Liver (tissue), 9 donors: ENCODE results near the gene AGO1. TPM values are rescaled to one million over a fixed set of nuclear protein-coding genes. Genes with fewer than 3 reads are reported as not detected.

ENCODE experiments used
- DNase-seq: peaks from one replicate; pipeline ENCODE4 v3.0.0-alpha.2; 2017; ENCODE audit warnings: low spot score
- H3K27ac ChIP-seq, 2 donors: one replicate each; pipeline ENCODE4 v1.7.0; 2013; ENCODE audit warnings: inconsistent platforms in 2 of 2, low read length in 2 of 2, control low read depth in 1 of 2, low read depth in 1 of 2, mild to moderate bottlenecking in 1 of 2
- H3K27me3 ChIP-seq, 4 donors: one replicate each; pipeline versions ENCODE4 v1.6.1 to v1.7.0; 2013; ENCODE audit warnings: low read length in 3 of 4, inconsistent platforms in 1 of 4, mild to moderate bottlenecking in 1 of 4, moderate library complexity in 1 of 4; ENCODE audit not compliant: control insufficient read depth in 4 of 4, insufficient read depth in 4 of 4
- H3K36me3 ChIP-seq, 4 donors: one replicate each; pipeline versions ENCODE4 v1.6.1 to v1.7.0; 2013; ENCODE audit warnings: low read length in 3 of 4, mild to moderate bottlenecking in 3 of 4, low read depth in 1 of 4, moderate library complexity in 1 of 4; ENCODE audit not compliant: control insufficient read depth in 4 of 4, insufficient read depth in 3 of 4
- H3K4me1 ChIP-seq, 4 donors: one replicate each; pipeline versions ENCODE4 v1.6.1 to v1.7.0; 2013; ENCODE audit warnings: low read length in 3 of 4, mild to moderate bottlenecking in 3 of 4, moderate library complexity in 1 of 4; ENCODE audit not compliant: control insufficient read depth in 4 of 4, insufficient read depth in 4 of 4
- H3K4me3 ChIP-seq, 3 donors: one replicate each; pipeline versions ENCODE4 v1.6.1 to v1.7.0; 2013; ENCODE audit warnings: low read length in 3 of 3, control low read depth in 1 of 3, low read depth in 1 of 3, mild to moderate bottlenecking in 1 of 3
- H3K9ac ChIP-seq, 2 donors: one replicate each; pipeline ENCODE4 v1.7.0; 2013; ENCODE audit warnings: low read length in 2 of 2, mild to moderate bottlenecking in 2 of 2, moderate library complexity in 2 of 2, control low read depth in 1 of 2, low read depth in 1 of 2
- H3K9me3 ChIP-seq, 4 donors: one replicate each; pipeline versions ENCODE4 v1.6.1 to v1.7.0; 2013; ENCODE audit warnings: low read length in 3 of 4; ENCODE audit not compliant: control insufficient read depth in 4 of 4
- EGR1 ChIP-seq, 2 donors: IDR thresholded peaks; 2 replicates each; pipeline ENCODE4 v1.6.1; 2016 to 2018; ENCODE audit warnings: antibody characterized with exemption in 2 of 2, low read depth in 2 of 2
- HNF4A ChIP-seq, 2 donors: conservative IDR thresholded peaks; 2 replicates each; pipeline ENCODE4 v1.6.1; 2016; ENCODE audit warnings: antibody characterized with exemption in 2 of 2, mild to moderate bottlenecking in 2 of 2
- HNF4G ChIP-seq: IDR thresholded peaks from 2 replicates; pipeline ENCODE4 v1.6.1; 2016; ENCODE audit warnings: antibody characterized with exemption
- JUND ChIP-seq, 2 donors: IDR thresholded peaks; 2 replicates each; pipeline ENCODE4 v1.6.1; 2016; ENCODE audit warnings: antibody characterized with exemption in 2 of 2
- RXRA ChIP-seq, 2 donors: IDR thresholded peaks; 2 replicates each; pipeline ENCODE4 v1.6.1; 2017 to 2018; ENCODE audit warnings: antibody characterized with exemption in 2 of 2, mild to moderate bottlenecking in 1 of 2
- SP1 ChIP-seq: IDR thresholded peaks from 2 replicates; pipeline ENCODE4 v1.6.1; 2018; ENCODE audit warnings: antibody characterized with exemption, mild to moderate bottlenecking
- TAF1 ChIP-seq: conservative IDR thresholded peaks from 2 replicates; pipeline ENCODE4 v1.6.1; 2016; ENCODE audit warnings: antibody characterized with exemption, mild to moderate bottlenecking
- WGBS: extraction: QIAGEN DNeasy Blood & Tissue Kit; methylation state at CpG from one replicate; pipeline ENCODE4 v1.1.7; 2013; 5-methylcytosine and 5-hydroxymethylcytosine counted together
- polyA plus RNA-seq, 2 donors: library from polyadenylated mRNA; stranded (reverse) in 1 of 2; unstranded in 1 of 2; fragments of 200-250 nt in 1 of 2; fragments of >200 nt in 1 of 2; fragmentation: Nextera tagmentation in 1 of 2; extraction: Ambion mirVana in 1 of 2; gene quantifications; one replicate each; pipeline versions ENCODE4 v1.2.1 to v1.2.3, GENCODE V29; 2013 to 2015
- total RNA-seq, 2 donors: library from RNA; depleted of rRNA; stranded (reverse); fragments of >200 nt; gene quantifications; one replicate each; pipeline ENCODE4 v1.2.3, GENCODE V29; 2014
- TF ChIP-seq, protein P1 (sequence below): IDR thresholded peaks from 2 replicates; pipeline ENCODE4 v1.6.1; 2016; ENCODE audit warnings: antibody characterized with exemption
- TF ChIP-seq, protein P2 (sequence below): fragments of 150-350 bp; IDR thresholded peaks from 2 replicates; pipeline ENCODE4 v1.5.1; 2017; ENCODE audit warnings: improper control_type of control experiment, low read depth, low read length; ENCODE audit not compliant: missing input control
- TF ChIP-seq, protein P3 (sequence below): IDR thresholded peaks from 2 replicates; pipeline ENCODE4 v1.6.1; 2016; ENCODE audit warnings: antibody characterized with exemption
- donor health status: healthy.
- donor health status: healthy.
- donor health status: healthy.
- donor health status: healthy.
- donor health status: healthy.

AGO1 gene
- total and polyA plus RNA-seq, 4 donors, result 1.5 to 11.3 (median 4.9) TPM

DNA sequence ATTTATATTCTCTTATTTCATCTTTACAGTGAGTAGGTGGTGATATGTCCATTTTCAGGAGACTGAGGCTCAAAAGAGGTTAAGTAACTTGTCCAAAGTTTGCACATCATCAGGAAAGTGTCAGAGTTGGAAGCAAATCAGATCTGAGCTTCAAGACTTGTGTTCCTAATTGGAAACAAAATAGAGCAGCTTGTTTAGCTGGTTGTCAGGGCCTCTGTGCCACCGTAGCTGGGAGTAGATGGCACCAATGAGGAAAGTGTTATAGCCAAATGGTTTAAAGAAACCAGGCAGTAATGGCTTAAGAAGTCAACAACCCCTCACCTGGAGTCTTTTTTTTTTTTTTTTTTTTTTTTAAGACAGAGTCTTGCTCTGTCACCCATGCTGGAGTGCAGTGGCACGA, 19.7 kb downstream of the AGO1 start:
- no peak for DNase-seq
- Histone ChIP-seq H3K27me3 (no peaks in the 10 kb centered on the region), H3K4me3 (no peak overlapping the region), H3K27ac (no peak overlapping the region), H3K9me3 (no peaks in the 10 kb centered on the region), H3K36me3 (peaks cover 7 to 53% (median 23%) of the 10 kb centered on the region in 4 donors), H3K9ac (no peak overlapping the region), H3K4me1 (no peaks in the 10 kb centered on the region)
- no peak for TF ChIP-seq EGR1 (IDR thresholded peaks at IDR 0.05; ENCODE audit: low read depth in 2 of 2)
- TF ChIP-seq, protein P1, sequence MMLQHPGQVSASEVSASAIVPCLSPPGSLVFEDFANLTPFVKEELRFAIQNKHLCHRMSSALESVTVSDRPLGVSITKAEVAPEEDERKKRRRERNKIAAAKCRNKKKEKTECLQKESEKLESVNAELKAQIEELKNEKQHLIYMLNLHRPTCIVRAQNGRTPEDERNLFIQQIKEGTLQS, result no peak
- no peak for TF ChIP-seq TAF1
- TF ChIP-seq, protein P2, sequence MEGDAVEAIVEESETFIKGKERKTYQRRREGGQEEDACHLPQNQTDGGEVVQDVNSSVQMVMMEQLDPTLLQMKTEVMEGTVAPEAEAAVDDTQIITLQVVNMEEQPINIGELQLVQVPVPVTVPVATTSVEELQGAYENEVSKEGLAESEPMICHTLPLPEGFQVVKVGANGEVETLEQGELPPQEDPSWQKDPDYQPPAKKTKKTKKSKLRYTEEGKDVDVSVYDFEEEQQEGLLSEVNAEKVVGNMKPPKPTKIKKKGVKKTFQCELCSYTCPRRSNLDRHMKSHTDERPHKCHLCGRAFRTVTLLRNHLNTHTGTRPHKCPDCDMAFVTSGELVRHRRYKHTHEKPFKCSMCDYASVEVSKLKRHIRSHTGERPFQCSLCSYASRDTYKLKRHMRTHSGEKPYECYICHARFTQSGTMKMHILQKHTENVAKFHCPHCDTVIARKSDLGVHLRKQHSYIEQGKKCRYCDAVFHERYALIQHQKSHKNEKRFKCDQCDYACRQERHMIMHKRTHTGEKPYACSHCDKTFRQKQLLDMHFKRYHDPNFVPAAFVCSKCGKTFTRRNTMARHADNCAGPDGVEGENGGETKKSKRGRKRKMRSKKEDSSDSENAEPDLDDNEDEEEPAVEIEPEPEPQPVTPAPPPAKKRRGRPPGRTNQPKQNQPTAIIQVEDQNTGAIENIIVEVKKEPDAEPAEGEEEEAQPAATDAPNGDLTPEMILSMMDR, result no peak
- over 99% methylated on average over 2 of the region's 2 CpGs for WGBS

DNA sequence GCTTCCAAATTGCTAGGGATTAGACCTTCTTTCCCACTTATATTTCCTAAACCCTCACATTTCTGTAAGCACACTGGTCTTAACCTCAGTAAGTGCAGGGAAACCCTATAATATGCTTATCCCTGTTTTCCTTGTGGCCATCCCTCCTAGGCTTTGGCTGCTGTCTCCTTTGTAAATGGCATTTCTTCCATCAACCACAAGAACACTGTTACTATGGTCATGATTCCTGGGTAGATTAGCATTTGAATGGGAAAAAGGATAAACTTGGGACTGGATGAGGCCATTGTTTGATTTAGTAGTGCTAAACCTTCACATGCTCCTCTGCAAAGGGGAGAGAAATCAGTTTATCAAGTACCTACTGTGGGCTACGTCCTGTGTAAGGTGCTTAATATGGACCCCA, 31.7 kb downstream of the AGO1 start:
- H3K4me1 ChIP-seq, result no peaks in the 10 kb centered on the region
- 96% methylated on average over 1 of the region's 1 CpG for WGBS
- TF ChIP-seq HNF4G (no peak), TAF1 (no peak)
- no peak for DNase-seq
- no peak overlapping the region for H3K4me3 ChIP-seq
- no peak overlapping the region for H3K9ac ChIP-seq
- H3K27me3 ChIP-seq, result no peaks in the 10 kb centered on the region
- H3K36me3 ChIP-seq, result peaks cover 8 to 74% (median 62%) of the 10 kb centered on the region in 4 donors
- no peaks in the 10 kb centered on the region for H3K9me3 ChIP-seq
- H3K27ac ChIP-seq, result no peak overlapping the region

DNA sequence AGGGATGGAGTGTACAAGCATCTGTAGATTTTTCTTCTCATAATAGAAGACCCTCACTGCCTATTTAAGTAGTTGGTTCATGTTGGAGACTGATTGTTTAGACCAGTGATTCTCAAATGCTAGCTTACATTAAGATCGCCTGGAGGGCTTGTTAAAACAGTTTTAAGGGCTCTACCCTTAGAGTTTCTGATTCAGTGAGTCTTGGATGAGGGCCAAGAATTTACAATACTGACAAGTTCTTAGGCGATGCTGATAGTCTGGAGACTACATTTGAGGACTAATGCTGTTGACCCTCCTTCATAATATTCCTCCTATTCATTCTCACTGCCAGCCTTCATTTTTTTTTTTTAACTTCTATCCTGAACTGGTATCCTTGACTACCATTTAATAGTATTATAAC, 32.7 kb downstream of the AGO1 start:
- no peaks in the 10 kb centered on the region for H3K9me3 ChIP-seq
- DNase-seq, result no peak
- 83% methylated on average over 2 of the region's 2 CpGs for WGBS
- no peak overlapping the region for H3K9ac ChIP-seq
- peaks cover 8 to 80% (median 57%) of the 10 kb centered on the region in 4 donors for H3K36me3 ChIP-seq
- H3K27ac ChIP-seq, result no peak overlapping the region
- H3K27me3 ChIP-seq, result no peaks in the 10 kb centered on the region
- TF ChIP-seq SP1 (no peak), RXRA (IDR thresholded peaks at IDR 0.05) (no peak), TAF1 (no peak), HNF4G (no peak), JUND (IDR thresholded peaks at IDR 0.05) (no peak), HNF4A (conservative IDR thresholded peaks at IDR 0.05) (no peak)
- TF ChIP-seq, protein P1, result no peak
- TF ChIP-seq, protein P3, sequence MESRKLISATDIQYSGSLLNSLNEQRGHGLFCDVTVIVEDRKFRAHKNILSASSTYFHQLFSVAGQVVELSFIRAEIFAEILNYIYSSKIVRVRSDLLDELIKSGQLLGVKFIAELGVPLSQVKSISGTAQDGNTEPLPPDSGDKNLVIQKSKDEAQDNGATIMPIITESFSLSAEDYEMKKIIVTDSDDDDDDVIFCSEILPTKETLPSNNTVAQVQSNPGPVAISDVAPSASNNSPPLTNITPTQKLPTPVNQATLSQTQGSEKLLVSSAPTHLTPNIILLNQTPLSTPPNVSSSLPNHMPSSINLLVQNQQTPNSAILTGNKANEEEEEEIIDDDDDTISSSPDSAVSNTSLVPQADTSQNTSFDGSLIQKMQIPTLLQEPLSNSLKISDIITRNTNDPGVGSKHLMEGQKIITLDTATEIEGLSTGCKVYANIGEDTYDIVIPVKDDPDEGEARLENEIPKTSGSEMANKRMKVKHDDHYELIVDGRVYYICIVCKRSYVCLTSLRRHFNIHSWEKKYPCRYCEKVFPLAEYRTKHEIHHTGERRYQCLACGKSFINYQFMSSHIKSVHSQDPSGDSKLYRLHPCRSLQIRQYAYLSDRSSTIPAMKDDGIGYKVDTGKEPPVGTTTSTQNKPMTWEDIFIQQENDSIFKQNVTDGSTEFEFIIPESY, result no peak
- H3K4me3 ChIP-seq, result no peak overlapping the region
- no peaks in the 10 kb centered on the region for H3K4me1 ChIP-seq
